HEK293 (cell line): ENCODE data around the gene CALM3.
A peak's percentile ranks its signal among the peaks of the same experiment; 100 is the strongest.

ENCODE experiments used
- BCL11B ChIP-seq: fragments of 450-650 bp; formaldehyde crosslinking; IDR thresholded peaks from 2 replicates; pipeline ENCODE4 v1.5.1; 2016; ENCODE audit warnings: low read depth, missing biosample characterization, missing genetic modification characterization
- EGR2 ChIP-seq: fragments of 450-650 bp; formaldehyde crosslinking; IDR thresholded peaks from 2 replicates; pipeline ENCODE4 v1.5.1; 2016; ENCODE audit warnings: low read depth, missing biosample characterization, missing genetic modification characterization
- GFI1B ChIP-seq: fragments of 450-650 bp; formaldehyde crosslinking; IDR thresholded peaks from 2 replicates; pipeline ENCODE4 v1.5.1; 2016; ENCODE audit warnings: missing biosample characterization, missing genetic modification characterization
- HOXA7 ChIP-seq: sonication (generic); formaldehyde crosslinking; IDR thresholded peaks from 2 replicates; pipeline ENCODE4 v1.8.1; 2022; ENCODE audit warnings: missing genetic modification reagents, borderline replicate concordance
- MEIS1 ChIP-seq: sonication (generic); formaldehyde crosslinking; IDR thresholded peaks from 2 replicates; pipeline ENCODE4 v1.8.1; 2022; ENCODE audit warnings: missing genetic modification reagents, mild to moderate bottlenecking, borderline replicate concordance
- MYNN ChIP-seq: fragments of 450-650 bp; formaldehyde crosslinking; IDR thresholded peaks from 2 replicates; pipeline ENCODE4 v1.5.1; 2016; ENCODE audit warnings: missing biosample characterization, missing genetic modification characterization, borderline replicate concordance
- SP2 ChIP-seq: fragments of 450-650 bp; formaldehyde crosslinking; IDR thresholded peaks from 2 replicates; pipeline ENCODE4 v1.5.1; 2016; ENCODE audit warnings: missing biosample characterization, missing genetic modification characterization
- TCF7L2 ChIP-seq: IDR thresholded peaks from 2 replicates; pipeline ENCODE4 v1.6.1; 2011; ENCODE audit warnings: low read depth, mild to moderate bottlenecking, inconsistent platforms, low read length, moderate library complexity, borderline replicate concordance
- ZBTB20 ChIP-seq: fragments of 450-650 bp; formaldehyde crosslinking; IDR thresholded peaks from 2 replicates; pipeline ENCODE4 v1.5.1; 2016; ENCODE audit warnings: missing biosample characterization, missing genetic modification characterization
- ZBTB48 ChIP-seq: fragments of 450-650 bp; formaldehyde crosslinking; IDR thresholded peaks from 2 replicates; pipeline ENCODE4 v1.5.1; 2016; ENCODE audit warnings: missing biosample characterization, missing genetic modification characterization
- ZFP3 ChIP-seq: fragments of 450-650 bp; formaldehyde crosslinking; IDR thresholded peaks from 2 replicates; pipeline ENCODE4 v1.5.1; 2016; ENCODE audit warnings: low read depth, missing biosample characterization, missing genetic modification characterization
- ZNF138 ChIP-seq: fragments of 450-650 bp; formaldehyde crosslinking; IDR thresholded peaks from 2 replicates; pipeline ENCODE4 v1.5.1; 2016; ENCODE audit warnings: missing biosample characterization, missing genetic modification characterization, borderline replicate concordance
- ZNF16 ChIP-seq: fragments of 450-650 bp; formaldehyde crosslinking; IDR thresholded peaks from 2 replicates; pipeline ENCODE4 v1.5.1; 2016; ENCODE audit warnings: low read depth, missing biosample characterization, missing genetic modification characterization
- ZNF223 ChIP-seq: fragments of 450-650 bp; formaldehyde crosslinking; IDR thresholded peaks from 2 replicates; pipeline ENCODE4 v1.5.1; 2016; ENCODE audit warnings: missing biosample characterization, missing genetic modification characterization
- ZNF239 ChIP-seq: fragments of 450-650 bp; formaldehyde crosslinking; IDR thresholded peaks from 2 replicates; pipeline ENCODE4 v1.5.1; 2016; ENCODE audit warnings: missing biosample characterization, missing genetic modification characterization
- ZNF24 ChIP-seq: fragments of 450-650 bp; formaldehyde crosslinking; IDR thresholded peaks from 2 replicates; pipeline ENCODE4 v1.5.1; 2016; ENCODE audit warnings: missing biosample characterization, missing genetic modification characterization
- ZNF266 ChIP-seq: fragments of 450-650 bp; formaldehyde crosslinking; IDR thresholded peaks from 2 replicates; pipeline ENCODE4 v1.5.1; 2016; ENCODE audit warnings: missing biosample characterization, missing genetic modification characterization, low read depth
- ZNF292 ChIP-seq: fragments of 450-650 bp; formaldehyde crosslinking; IDR thresholded peaks from 2 replicates; pipeline ENCODE4 v1.5.1; 2016; ENCODE audit warnings: low read depth, missing biosample characterization, missing genetic modification characterization, borderline replicate concordance
- ZNF366 ChIP-seq: fragments of 450-650 bp; formaldehyde crosslinking; conservative IDR thresholded peaks from 2 replicates; pipeline ENCODE4 v1.5.1; 2016; ENCODE audit warnings: missing biosample characterization, missing genetic modification characterization
- ZNF37A ChIP-seq: fragments of 450-650 bp; IDR thresholded peaks from 2 replicates; pipeline ENCODE4 v1.5.1; 2018; ENCODE audit warnings: missing biosample characterization, missing genetic modification characterization
- ZNF426 ChIP-seq: fragments of 450-650 bp; formaldehyde crosslinking; IDR thresholded peaks from 2 replicates; pipeline ENCODE4 v1.5.1; 2017; ENCODE audit warnings: missing biosample characterization, missing genetic modification characterization, mild to moderate bottlenecking, inconsistent platforms, moderate library complexity
- ZNF433 ChIP-seq: fragments of 450-650 bp; formaldehyde crosslinking; IDR thresholded peaks from 2 replicates; pipeline ENCODE4 v1.5.1; 2016; ENCODE audit warnings: missing biosample characterization, missing genetic modification characterization, low read depth
- ZNF514 ChIP-seq: fragments of 450-650 bp; formaldehyde crosslinking; IDR thresholded peaks from 2 replicates; pipeline ENCODE4 v1.5.1; 2016; ENCODE audit warnings: missing biosample characterization, missing genetic modification characterization
- ZNF654 ChIP-seq: fragments of 450-650 bp; formaldehyde crosslinking; IDR thresholded peaks from 2 replicates; pipeline ENCODE4 v1.5.1; 2016; ENCODE audit warnings: low read depth, missing biosample characterization, missing genetic modification characterization
- ZNF670 ChIP-seq: fragments of 450-650 bp; formaldehyde crosslinking; IDR thresholded peaks from 2 replicates; pipeline ENCODE4 v1.5.1; 2016; ENCODE audit warnings: missing biosample characterization, missing genetic modification characterization, low read depth
- ZNF777 ChIP-seq: fragments of 450-650 bp; formaldehyde crosslinking; IDR thresholded peaks from 2 replicates; pipeline ENCODE4 v1.5.1; 2017; ENCODE audit warnings: missing biosample characterization, missing genetic modification characterization, borderline replicate concordance
- ZNF792 ChIP-seq: fragments of 450-650 bp; formaldehyde crosslinking; IDR thresholded peaks from 2 replicates; pipeline ENCODE4 v1.5.1; 2016; ENCODE audit warnings: missing biosample characterization, missing genetic modification characterization
- ZSCAN23 ChIP-seq: fragments of 450-650 bp; formaldehyde crosslinking; IDR thresholded peaks from 2 replicates; pipeline ENCODE4 v1.5.1; 2016; ENCODE audit warnings: missing biosample characterization, missing genetic modification characterization
- TF ChIP-seq, protein P1 (sequence below): fragments of 450-650 bp; formaldehyde crosslinking; IDR thresholded peaks from 2 replicates; pipeline ENCODE4 v1.5.1; 2017; ENCODE audit warnings: missing biosample characterization, missing genetic modification characterization
- TF ChIP-seq, protein P2 (sequence below): fragments of 450-650 bp; formaldehyde crosslinking; IDR thresholded peaks from 2 replicates; pipeline ENCODE4 v1.5.1; 2016; ENCODE audit warnings: missing biosample characterization, missing genetic modification characterization
- TF ChIP-seq, protein P3 (sequence below): fragments of 450-650 bp; formaldehyde crosslinking; IDR thresholded peaks from 2 replicates; pipeline ENCODE4 v1.5.1; 2016; ENCODE audit warnings: missing biosample characterization, missing genetic modification characterization
- TF ChIP-seq, protein P4 (sequence below): fragments of 450-650 bp; formaldehyde crosslinking; IDR thresholded peaks from 2 replicates; pipeline ENCODE4 v1.5.1; 2016; ENCODE audit warnings: missing biosample characterization, missing genetic modification characterization
- TF ChIP-seq, protein P5 (sequence below): fragments of 450-650 bp; formaldehyde crosslinking; IDR thresholded peaks from 2 replicates; pipeline ENCODE4 v1.5.1; 2017; ENCODE audit warnings: missing biosample characterization, missing genetic modification characterization

CALM3 gene

DNA sequence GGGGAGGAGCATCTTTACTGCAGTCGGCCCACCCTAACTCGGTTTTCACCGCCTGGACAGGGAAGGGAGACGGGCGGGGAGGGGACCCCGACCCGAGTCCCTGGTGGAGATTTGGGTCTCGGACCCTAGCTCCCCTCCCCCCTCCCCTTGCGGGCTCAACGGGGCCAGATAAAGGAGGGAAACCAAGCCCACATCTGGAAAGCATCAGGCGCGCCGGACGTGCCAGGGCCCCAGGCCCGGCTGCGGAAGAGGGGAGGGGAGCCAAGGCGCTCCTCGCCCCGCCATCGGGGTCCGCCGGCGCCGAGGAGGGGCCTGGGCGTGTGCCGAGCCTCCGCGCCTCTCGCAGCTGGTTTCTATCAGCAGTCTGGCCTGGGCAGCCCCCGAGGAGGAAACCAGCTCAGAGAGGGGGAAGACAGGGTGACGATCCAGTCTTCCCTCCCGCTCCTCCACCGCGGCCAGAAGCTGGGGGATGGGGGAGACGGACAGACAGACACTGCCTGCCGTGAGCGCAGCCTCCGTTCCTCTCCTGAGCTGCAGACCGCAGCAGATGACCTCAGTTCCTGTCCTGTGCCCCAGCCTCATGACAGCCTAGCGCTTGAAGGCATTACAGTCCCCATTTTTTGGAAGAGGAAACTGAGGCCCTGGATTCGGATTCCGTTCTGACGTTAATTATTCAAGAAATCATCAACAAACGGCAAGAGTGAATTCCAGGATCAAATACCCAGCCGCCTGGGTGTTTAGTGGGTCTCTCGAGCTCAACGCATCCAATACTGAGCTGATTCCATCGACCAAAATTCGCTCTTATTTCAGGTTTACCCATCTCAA is 38.4 kb downstream of the CALM3 start (continued):
- TF ChIP-seq, protein P1, sequence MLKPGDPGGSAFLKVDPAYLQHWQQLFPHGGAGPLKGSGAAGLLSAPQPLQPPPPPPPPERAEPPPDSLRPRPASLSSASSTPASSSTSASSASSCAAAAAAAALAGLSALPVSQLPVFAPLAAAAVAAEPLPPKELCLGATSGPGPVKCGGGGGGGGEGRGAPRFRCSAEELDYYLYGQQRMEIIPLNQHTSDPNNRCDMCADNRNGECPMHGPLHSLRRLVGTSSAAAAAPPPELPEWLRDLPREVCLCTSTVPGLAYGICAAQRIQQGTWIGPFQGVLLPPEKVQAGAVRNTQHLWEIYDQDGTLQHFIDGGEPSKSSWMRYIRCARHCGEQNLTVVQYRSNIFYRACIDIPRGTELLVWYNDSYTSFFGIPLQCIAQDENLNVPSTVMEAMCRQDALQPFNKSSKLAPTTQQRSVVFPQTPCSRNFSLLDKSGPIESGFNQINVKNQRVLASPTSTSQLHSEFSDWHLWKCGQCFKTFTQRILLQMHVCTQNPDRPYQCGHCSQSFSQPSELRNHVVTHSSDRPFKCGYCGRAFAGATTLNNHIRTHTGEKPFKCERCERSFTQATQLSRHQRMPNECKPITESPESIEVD, result no peak
- TF ChIP-seq GFI1B, result no peak
- TF ChIP-seq, protein P2, sequence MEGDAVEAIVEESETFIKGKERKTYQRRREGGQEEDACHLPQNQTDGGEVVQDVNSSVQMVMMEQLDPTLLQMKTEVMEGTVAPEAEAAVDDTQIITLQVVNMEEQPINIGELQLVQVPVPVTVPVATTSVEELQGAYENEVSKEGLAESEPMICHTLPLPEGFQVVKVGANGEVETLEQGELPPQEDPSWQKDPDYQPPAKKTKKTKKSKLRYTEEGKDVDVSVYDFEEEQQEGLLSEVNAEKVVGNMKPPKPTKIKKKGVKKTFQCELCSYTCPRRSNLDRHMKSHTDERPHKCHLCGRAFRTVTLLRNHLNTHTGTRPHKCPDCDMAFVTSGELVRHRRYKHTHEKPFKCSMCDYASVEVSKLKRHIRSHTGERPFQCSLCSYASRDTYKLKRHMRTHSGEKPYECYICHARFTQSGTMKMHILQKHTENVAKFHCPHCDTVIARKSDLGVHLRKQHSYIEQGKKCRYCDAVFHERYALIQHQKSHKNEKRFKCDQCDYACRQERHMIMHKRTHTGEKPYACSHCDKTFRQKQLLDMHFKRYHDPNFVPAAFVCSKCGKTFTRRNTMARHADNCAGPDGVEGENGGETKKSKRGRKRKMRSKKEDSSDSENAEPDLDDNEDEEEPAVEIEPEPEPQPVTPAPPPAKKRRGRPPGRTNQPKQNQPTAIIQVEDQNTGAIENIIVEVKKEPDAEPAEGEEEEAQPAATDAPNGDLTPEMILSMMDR (tag by site-specific recombination), result no peak
- 0 out of 2 replicates have a peak, but pooled peaks have one; percentile 27 for TF ChIP-seq ZNF24 (tag by site-specific recombination)
- no peak for TF ChIP-seq BCL11B (tag by site-specific recombination)
- no peak for TF ChIP-seq ZSCAN23 (tag by site-specific recombination)
- TF ChIP-seq, protein P3, sequence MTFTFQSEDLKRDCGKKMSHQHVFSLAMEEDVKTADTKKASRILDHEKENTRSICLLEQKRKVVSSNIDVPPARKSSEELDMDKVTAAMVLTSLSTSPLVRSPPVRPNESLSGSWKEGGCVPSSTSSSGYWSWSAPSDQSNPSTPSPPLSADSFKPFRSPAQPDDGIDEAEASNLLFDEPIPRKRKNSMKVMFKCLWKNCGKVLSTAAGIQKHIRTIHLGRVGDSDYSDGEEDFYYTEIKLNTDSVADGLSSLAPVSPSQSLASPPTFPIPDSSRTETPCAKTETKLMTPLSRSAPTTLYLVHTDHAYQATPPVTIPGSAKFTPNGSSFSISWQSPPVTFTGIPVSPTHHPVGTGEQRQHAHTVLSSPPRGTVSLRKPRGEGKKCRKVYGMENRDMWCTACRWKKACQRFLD, result no peak
- no peak for TF ChIP-seq MEIS1 (CRISPR knock-in tag)
- TF ChIP-seq ZNF37A (tag by site-specific recombination), result no peak
- TF ChIP-seq ZNF138 (tag by site-specific recombination), result no peak
- TF ChIP-seq ZNF16, result peak; percentile 61; the same call in 1 of the 2 replicates
- TF ChIP-seq ZNF366 (tag by site-specific recombination), result no peak
- TF ChIP-seq MYNN, result no peak
- no peak for TF ChIP-seq HOXA7 (CRISPR knock-in tag)
- TF ChIP-seq SP2, result no peak
- TF ChIP-seq ZNF433, result no peak
- TF ChIP-seq ZNF670 (tag by site-specific recombination), result no peak
- TF ChIP-seq ZNF292, result no peak
- peak; percentile 44 for TF ChIP-seq ZNF777 (tag by site-specific recombination)
- TF ChIP-seq ZNF654, result no peak
- no peak for TF ChIP-seq ZNF426
- TF ChIP-seq ZBTB20, result peak; percentile 81
- no peak for TF ChIP-seq EGR2 (tag by site-specific recombination)
- TF ChIP-seq TCF7L2, result no peak
- TF ChIP-seq ZNF792, result no peak
- no peak; the same call in 1 of the 2 replicates for TF ChIP-seq ZBTB48 (tag by site-specific recombination)
- TF ChIP-seq ZNF223 (tag by site-specific recombination), result no peak
- no peak for TF ChIP-seq ZFP3 (tag by site-specific recombination)
- TF ChIP-seq ZNF514, result no peak
- TF ChIP-seq, protein P4, sequence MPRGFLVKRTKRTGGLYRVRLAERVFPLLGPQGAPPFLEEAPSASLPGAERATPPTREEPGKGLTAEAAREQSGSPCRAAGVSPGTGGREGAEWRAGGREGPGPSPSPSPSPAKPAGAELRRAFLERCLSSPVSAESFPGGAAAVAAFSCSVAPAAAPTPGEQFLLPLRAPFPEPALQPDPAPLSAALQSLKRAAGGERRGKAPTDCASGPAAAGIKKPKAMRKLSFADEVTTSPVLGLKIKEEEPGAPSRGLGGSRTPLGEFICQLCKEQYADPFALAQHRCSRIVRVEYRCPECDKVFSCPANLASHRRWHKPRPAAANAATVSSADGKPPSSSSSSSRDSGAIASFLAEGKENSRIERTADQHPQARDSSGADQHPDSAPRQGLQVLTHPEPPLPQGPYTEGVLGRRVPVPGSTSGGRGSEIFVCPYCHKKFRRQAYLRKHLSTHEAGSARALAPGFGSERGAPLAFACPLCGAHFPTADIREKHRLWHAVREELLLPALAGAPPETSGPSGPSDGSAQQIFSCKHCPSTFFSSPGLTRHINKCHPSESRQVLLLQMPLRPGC (tag by site-specific recombination), result no peak
- TF ChIP-seq, protein P5, sequence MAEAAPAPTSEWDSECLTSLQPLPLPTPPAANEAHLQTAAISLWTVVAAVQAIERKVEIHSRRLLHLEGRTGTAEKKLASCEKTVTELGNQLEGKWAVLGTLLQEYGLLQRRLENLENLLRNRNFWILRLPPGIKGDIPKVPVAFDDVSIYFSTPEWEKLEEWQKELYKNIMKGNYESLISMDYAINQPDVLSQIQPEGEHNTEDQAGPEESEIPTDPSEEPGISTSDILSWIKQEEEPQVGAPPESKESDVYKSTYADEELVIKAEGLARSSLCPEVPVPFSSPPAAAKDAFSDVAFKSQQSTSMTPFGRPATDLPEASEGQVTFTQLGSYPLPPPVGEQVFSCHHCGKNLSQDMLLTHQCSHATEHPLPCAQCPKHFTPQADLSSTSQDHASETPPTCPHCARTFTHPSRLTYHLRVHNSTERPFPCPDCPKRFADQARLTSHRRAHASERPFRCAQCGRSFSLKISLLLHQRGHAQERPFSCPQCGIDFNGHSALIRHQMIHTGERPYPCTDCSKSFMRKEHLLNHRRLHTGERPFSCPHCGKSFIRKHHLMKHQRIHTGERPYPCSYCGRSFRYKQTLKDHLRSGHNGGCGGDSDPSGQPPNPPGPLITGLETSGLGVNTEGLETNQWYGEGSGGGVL (tag by site-specific recombination), result peak; percentile 94
- TF ChIP-seq ZNF239, result no peak
- no peak for TF ChIP-seq ZNF266 (tag by site-specific recombination)
